HEK293 (cell line): ENCODE data around the gene CHN2.

Source experiments
- ZNF48 ChIP-seq: fragments of 450-650 bp; formaldehyde crosslinking; IDR thresholded peaks from 2 replicates; pipeline ENCODE4 v1.5.1; 2016; ENCODE audit warnings: missing biosample characterization, missing genetic modification characterization
- TF ChIP-seq, protein P1 (sequence below): fragments of 450-650 bp; formaldehyde crosslinking; IDR thresholded peaks from 2 replicates; pipeline ENCODE4 v1.5.1; 2016; ENCODE audit warnings: missing biosample characterization, missing genetic modification characterization

DNA sequence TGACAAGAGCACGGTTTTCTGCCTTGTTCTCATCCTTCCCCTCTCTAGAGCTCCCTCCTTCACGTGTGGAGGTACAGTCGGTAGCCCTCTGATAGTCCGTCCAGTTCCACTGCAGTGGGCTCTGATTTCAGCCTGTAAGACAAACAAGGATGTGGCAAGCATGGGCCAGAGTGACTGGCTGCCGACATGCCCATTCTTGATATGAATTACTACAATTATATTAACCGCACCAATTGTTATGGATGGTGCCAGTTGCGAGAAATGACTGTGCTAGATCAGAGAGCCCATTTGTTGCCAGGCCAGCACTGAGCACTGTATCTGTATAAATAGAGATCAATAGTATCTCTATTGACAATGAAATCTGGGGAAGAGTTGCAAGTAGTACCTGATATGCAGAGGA lies 146.6 kb downstream of the CHN2 start:
- TF ChIP-seq ZNF48, result no peak
- TF ChIP-seq, protein P1, sequence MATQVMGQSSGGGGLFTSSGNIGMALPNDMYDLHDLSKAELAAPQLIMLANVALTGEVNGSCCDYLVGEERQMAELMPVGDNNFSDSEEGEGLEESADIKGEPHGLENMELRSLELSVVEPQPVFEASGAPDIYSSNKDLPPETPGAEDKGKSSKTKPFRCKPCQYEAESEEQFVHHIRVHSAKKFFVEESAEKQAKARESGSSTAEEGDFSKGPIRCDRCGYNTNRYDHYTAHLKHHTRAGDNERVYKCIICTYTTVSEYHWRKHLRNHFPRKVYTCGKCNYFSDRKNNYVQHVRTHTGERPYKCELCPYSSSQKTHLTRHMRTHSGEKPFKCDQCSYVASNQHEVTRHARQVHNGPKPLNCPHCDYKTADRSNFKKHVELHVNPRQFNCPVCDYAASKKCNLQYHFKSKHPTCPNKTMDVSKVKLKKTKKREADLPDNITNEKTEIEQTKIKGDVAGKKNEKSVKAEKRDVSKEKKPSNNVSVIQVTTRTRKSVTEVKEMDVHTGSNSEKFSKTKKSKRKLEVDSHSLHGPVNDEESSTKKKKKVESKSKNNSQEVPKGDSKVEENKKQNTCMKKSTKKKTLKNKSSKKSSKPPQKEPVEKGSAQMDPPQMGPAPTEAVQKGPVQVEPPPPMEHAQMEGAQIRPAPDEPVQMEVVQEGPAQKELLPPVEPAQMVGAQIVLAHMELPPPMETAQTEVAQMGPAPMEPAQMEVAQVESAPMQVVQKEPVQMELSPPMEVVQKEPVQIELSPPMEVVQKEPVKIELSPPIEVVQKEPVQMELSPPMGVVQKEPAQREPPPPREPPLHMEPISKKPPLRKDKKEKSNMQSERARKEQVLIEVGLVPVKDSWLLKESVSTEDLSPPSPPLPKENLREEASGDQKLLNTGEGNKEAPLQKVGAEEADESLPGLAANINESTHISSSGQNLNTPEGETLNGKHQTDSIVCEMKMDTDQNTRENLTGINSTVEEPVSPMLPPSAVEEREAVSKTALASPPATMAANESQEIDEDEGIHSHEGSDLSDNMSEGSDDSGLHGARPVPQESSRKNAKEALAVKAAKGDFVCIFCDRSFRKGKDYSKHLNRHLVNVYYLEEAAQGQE (tag by site-specific recombination), result no peak
